LNCAP (cell line): ENCODE measurements around the gene PLPP4.

Experiments used
- TF ChIP-seq, protein P1 (sequence below): fragments of 450-650 bp; IDR thresholded peaks from 2 replicates; pipeline ENCODE4 v1.5.1; 2017; ENCODE audit warnings: mild to moderate bottlenecking

PLPP4 gene

DNA sequence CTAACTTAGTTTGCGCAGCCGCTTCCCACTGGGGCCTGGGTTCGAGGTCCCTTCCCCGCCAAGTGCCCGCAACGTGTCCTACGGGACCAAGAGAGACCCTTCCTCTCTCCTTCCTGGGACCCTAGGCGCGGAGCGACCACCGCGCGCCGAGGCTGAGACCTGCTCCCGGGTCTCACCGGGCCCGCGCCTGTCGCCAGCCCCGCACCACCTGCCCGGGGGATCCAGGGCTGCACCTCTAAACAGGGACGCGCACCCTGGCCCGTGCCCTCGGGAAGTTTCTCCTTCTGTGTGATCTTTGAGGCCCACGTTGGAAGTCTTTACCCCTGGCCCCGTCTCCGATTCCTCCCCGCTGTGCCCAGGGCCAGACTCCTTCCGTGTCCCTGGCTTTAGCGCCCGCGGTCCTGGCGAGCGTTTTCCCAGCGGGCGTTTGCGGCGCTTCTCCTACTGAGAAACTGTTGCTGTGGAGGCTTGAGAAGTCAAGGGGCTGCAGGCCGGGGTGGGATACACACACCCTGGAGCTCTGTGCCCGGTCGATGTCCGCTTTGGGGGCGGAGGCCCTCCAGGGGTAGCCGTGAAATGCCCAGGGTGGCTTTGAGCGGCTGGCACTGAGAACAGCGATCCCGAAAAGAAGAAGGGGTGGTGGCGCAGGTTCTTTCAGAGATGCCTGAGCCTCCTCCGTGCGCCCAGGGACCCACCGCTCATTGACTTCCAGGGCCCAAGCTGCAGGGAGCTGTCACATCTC, 575 bp downstream of the PLPP4 start:
- TF ChIP-seq, protein P1, sequence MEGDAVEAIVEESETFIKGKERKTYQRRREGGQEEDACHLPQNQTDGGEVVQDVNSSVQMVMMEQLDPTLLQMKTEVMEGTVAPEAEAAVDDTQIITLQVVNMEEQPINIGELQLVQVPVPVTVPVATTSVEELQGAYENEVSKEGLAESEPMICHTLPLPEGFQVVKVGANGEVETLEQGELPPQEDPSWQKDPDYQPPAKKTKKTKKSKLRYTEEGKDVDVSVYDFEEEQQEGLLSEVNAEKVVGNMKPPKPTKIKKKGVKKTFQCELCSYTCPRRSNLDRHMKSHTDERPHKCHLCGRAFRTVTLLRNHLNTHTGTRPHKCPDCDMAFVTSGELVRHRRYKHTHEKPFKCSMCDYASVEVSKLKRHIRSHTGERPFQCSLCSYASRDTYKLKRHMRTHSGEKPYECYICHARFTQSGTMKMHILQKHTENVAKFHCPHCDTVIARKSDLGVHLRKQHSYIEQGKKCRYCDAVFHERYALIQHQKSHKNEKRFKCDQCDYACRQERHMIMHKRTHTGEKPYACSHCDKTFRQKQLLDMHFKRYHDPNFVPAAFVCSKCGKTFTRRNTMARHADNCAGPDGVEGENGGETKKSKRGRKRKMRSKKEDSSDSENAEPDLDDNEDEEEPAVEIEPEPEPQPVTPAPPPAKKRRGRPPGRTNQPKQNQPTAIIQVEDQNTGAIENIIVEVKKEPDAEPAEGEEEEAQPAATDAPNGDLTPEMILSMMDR, result no peak

DNA sequence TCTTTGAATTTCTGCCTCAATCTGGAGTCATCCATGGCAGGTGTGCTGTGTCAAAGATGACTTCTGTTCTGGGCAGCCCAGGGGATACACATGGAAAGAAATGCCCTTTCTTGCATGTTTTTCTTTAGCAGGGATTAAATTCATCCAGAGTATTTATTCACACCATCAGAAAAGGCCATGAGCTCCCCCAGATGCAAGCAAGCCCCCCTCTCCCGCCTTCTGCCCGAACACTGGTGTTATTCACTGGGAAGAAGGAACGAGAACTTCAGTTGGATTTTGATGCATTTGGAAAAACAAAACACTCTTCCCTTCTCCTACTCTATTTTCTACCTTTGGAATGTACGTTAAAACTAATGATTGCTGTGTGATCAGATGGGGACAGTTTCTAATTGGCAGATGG, 1.4 kb downstream of the PLPP4 start:
- TF ChIP-seq, protein P1, result no peak

DNA sequence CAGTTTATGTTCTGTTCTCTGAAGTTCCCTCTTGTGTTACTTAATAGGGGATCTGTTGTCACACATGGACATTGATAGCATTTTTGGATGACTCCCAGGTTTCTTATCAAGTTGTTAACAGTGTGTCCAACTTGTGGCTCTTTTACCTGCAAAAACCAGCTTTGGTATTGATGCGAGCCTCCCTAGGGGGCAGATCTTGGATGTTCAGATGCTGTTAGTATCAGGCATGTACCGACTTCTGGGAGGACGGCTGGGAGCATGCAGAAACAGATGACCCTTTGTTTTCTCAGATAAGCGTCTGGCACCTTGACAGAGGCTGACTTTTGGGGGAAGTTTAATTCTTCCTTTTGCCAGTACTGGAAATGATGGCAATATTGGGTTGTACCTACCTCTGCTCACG, 2.2 kb downstream of the PLPP4 start:
- TF ChIP-seq, protein P1, result no peak

DNA sequence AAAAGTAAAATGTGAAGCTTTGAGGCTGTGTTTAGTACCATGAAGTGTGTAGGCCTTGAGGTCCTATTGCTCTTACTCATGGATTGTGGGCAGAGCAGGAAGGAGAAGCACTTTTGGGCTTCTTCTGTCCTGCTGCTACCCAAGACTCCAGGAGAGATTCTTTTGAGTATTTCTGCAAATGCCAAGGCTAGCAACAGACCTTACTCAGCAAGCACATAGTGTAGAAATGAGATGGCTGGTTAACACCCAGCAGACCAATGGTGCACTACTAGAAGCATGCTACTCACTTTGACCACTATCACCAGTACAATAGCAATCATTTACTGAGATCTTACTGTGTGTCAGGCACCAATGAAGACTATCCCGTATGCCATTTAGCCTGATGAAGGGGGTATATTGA, 3.2 kb downstream of the PLPP4 start:
- TF ChIP-seq, protein P1, result no peak

DNA sequence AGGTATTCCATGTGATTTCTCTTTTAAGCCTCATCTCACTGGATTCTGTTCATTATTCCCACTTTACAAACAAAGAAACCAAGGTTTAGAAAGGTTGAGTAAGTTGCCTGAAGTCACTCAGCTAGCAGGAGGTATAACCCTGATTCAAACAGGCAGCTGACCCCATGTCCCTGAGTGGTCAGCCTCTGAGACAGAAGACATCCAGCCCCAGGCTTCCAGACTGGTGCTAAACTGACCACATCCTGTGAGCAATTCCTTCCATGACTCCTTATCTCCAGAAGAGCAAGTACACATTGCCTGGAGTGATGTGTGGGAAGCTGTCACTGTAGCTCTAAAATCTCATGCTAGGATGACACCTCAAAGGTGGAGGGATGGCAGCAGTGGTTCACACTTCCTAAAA, 3.7 kb downstream of the PLPP4 start:
- TF ChIP-seq, protein P1, result no peak

DNA sequence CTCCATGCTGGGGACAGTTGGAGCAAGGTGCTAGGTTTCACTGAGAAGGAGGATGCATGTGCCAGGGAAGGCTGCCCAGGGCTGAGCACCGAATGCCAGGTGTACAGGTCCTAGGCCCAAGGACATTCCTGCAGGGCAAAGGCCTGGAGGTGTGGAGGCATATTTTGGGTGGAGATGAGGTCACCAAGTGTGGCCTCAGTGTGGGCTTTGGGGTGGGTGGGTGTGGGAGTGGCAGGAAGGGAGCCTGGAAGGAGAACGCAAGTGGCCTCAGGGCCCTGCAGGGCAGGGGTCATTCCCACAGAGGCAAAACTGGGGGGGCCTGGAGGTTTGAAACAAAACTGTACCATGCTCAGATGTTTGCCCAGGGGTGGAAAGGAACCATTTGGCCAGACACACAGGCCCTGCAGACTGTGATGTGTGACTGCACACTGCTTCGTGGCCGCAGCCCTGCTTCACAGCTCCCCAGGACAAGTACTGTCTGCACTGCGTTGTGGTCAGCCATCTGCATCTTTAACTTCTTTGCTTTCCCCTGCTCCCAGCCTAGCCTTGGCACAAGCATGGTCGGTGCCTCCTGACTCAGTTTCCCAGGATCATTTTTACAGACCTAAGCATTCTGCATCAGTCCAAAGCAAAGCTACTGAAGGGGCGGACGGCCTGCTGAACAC, 5.1 kb downstream of the PLPP4 start:
- TF ChIP-seq, protein P1, result no peak

DNA sequence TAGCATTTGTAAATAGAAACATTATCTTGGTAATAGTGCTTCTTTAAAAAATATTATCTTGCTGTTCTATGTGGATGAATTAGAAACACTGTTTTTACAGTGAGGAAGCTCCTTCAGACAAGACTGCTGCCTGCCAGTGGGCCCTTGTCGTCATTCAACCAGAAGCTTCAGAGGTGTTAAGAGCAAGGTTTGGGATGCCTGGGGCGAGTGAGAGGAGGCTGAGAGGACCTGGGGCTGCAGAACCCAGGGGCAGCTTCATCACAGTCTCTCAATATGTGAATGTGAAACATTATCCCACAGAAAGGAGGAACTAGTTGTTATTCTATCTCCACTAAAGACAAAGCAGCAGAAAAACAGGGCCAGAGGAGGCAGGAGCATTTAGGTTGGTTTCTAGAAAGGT, 8.1 kb downstream of the PLPP4 start:
- TF ChIP-seq, protein P1, result no peak
